ENCODE results near the gene CACNA1C. TPM values are rescaled to one million over a fixed set of nuclear protein-coding genes. Genes with fewer than 3 reads are reported as not detected.
A peak's percentile ranks its signal among the peaks of the same experiment; 100 is the strongest.

The CACNA1C gene
- total RNA-seq, 2 experiments from 2014 or later: 0.69 to 1.4 TPM

- BruUV-seq (replicated peaks): no TSS peak
- Histone ChIP-seq H3K9me3 (ENCODE audit: low read length) (no peaks in the 10 kb centered on the region), H3K36me3 (ENCODE audit: insufficient read depth, low read length) (no peaks in the 10 kb centered on the region; the same call in 1 of the 2 replicates), H3K4me2 (ENCODE audit: low read length) (no peak overlapping the region), H2AFZ (ENCODE audit: low read length) (no peak overlapping the region), H3K4me1 (ENCODE audit: insufficient read depth, low read length, poor library complexity, severe bottlenecking) (peaks cover 14% of the 10 kb centered on the region), H3K9me2 (ENCODE audit: insufficient read depth, low read length) (no peaks in the 10 kb centered on the region), H3K79me2 (ENCODE audit: insufficient read depth, low read depth, low read length) (no peaks in the 10 kb centered on the region), H3K27ac (ENCODE audit: low read depth, low read length, poor library complexity, severe bottlenecking) (no peak overlapping the region), H4K20me1 (ENCODE audit: insufficient read depth, low read length) (no peaks in the 10 kb centered on the region), H3K4me3 (ENCODE audit: low read depth, low read length, poor library complexity, severe bottlenecking) (no peak overlapping the region)
- ChIA-PET CTCF (ENCODE audit: unreplicated experiment) (no interaction called here), POLR2A (interaction anchor here (0.6 to 1.3 kb wide), 5 partner anchors 10 to 679 kb away, joined by 3 to 7 read pairs (median 4); no protein-coding TSS in a partner anchor)
- DNase-seq (ENCODE audit: low spot score): peak; percentile 22
- intact Hi-C loops (cut with micrococcal nuclease; ENCODE audit: unreplicated experiment): no loop called here
- TF ChIP-seq CTCF (conservative IDR thresholded peaks at IDR 0.05; ENCODE audit: low read length): no peak
- no peak for TF ChIP-seq EZH2phosphoT487 (IDR thresholded peaks at IDR 0.05; ENCODE audit: borderline replicate concordance, low read depth, low read length)
Measured at GRCh38 chr12:2212537-2212936, 159.8 kb downstream of the CACNA1C start.

- intact Hi-C loops (cut with micrococcal nuclease; ENCODE audit: unreplicated experiment): no loop called here
- no peak for DNase-seq (ENCODE audit: low spot score)
- H3K4me1 ChIP-seq (ENCODE audit: insufficient read depth, low read length, poor library complexity, severe bottlenecking): peaks cover 14% of the 10 kb centered on the region
- H3K9me2 ChIP-seq (ENCODE audit: insufficient read depth, low read length): no peaks in the 10 kb centered on the region
- H3K4me3 ChIP-seq (ENCODE audit: low read depth, low read length, poor library complexity, severe bottlenecking): no peak overlapping the region
- H3K36me3 ChIP-seq (ENCODE audit: insufficient read depth, low read length): no peaks in the 10 kb centered on the region; the same call in 1 of the 2 replicates
- no TSS peak for BruUV-seq (replicated peaks)
- no peaks in the 10 kb centered on the region for H4K20me1 ChIP-seq (ENCODE audit: insufficient read depth, low read length)
- H3K27ac ChIP-seq (ENCODE audit: low read depth, low read length, poor library complexity, severe bottlenecking): no peak overlapping the region
- H2AFZ ChIP-seq (ENCODE audit: low read length): no peak overlapping the region
- ChIA-PET POLR2A (interaction anchor here (0.8 to 1.3 kb wide), 3 partner anchors 10 to 19 kb away, joined by 3 to 7 read pairs (median 4); no protein-coding TSS in a partner anchor), CTCF (ENCODE audit: unreplicated experiment) (no interaction called here)
- no peaks in the 10 kb centered on the region for H3K9me3 ChIP-seq (ENCODE audit: low read length)
- no peak overlapping the region for H3K4me2 ChIP-seq (ENCODE audit: low read length)
- TF ChIP-seq CTCF (conservative IDR thresholded peaks at IDR 0.05; ENCODE audit: low read length): no peak
- no peak for TF ChIP-seq EZH2phosphoT487 (IDR thresholded peaks at IDR 0.05; ENCODE audit: borderline replicate concordance, low read depth, low read length)
- no peaks in the 10 kb centered on the region for H3K79me2 ChIP-seq (ENCODE audit: insufficient read depth, low read depth, low read length)
Measured at GRCh38 chr12:2212971-2213869, 160.4 kb downstream of the CACNA1C start.

- no peak overlapping the region for H3K27ac ChIP-seq (ENCODE audit: low read depth, low read length, poor library complexity, severe bottlenecking)
- ChIA-PET CTCF (ENCODE audit: unreplicated experiment) (no interaction called here), POLR2A (no interaction called here)
- intact Hi-C loops (cut with micrococcal nuclease; ENCODE audit: unreplicated experiment): no loop called here
- no peaks in the 10 kb centered on the region for H3K79me2 ChIP-seq (ENCODE audit: insufficient read depth, low read depth, low read length)
- no peaks in the 10 kb centered on the region for H4K20me1 ChIP-seq (ENCODE audit: insufficient read depth, low read length)
- BruUV-seq (replicated peaks): no TSS peak
- no peaks in the 10 kb centered on the region; the same call in 1 of the 2 replicates for H3K36me3 ChIP-seq (ENCODE audit: insufficient read depth, low read length)
- no peaks in the 10 kb centered on the region for H3K9me2 ChIP-seq (ENCODE audit: insufficient read depth, low read length)
- no peak overlapping the region for H3K4me2 ChIP-seq (ENCODE audit: low read length)
- no peak for DNase-seq (ENCODE audit: low spot score)
- no peaks in the 10 kb centered on the region for H3K9me3 ChIP-seq (ENCODE audit: low read length)
- no peak overlapping the region for H2AFZ ChIP-seq (ENCODE audit: low read length)
- H3K4me1 ChIP-seq (ENCODE audit: insufficient read depth, low read length, poor library complexity, severe bottlenecking): peaks cover 12% of the 10 kb centered on the region
- TF ChIP-seq EZH2phosphoT487 (IDR thresholded peaks at IDR 0.05; ENCODE audit: borderline replicate concordance, low read depth, low read length): no peak
- no peak for TF ChIP-seq CTCF (conservative IDR thresholded peaks at IDR 0.05; ENCODE audit: low read length)
- no peak overlapping the region for H3K4me3 ChIP-seq (ENCODE audit: low read depth, low read length, poor library complexity, severe bottlenecking)
Measured at GRCh38 chr12:2214411-2214810, 161.6 kb downstream of the CACNA1C start.
